Measurements from ENCODE around the gene NBAS. TPM values are rescaled to one million over a fixed set of nuclear protein-coding genes. Genes with fewer than 3 reads are reported as not detected.

Gene NBAS
- total RNA-seq, 4 donors from 2014 or later, result 22.8 to 32.0 (median 23.7) TPM

DNA sequence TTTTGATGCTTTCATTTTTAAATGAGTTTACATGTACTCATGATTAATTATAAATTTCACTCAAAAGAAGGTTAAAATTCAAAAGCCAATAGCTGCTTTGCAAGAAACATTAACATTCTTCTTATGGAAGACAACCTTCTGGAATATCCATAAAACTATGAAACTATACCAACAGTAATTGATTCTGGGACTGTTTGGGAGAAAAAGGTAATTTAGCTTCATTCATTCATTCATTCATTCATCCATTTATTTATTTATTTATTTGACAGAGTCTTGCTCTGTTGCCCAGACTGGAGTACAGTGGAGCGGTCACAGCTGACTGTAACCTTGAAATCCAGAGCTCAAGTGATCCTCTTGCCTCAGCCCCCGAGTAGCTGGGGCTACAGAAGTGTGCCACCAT is 110.3 kb downstream of the NBAS start:
- no peak for DNase-seq
- Histone ChIP-seq H3K4me3 (no peak overlapping the region), H3K4me1 (no peaks in the 10 kb centered on the region), H3K36me3 (peaks cover 0 to 36% (median 0%) of the 10 kb centered on the region in 3 donors), H3K27ac (no peak overlapping the region), H3K9me3 (no peaks in the 10 kb centered on the region), H3K27me3 (no peaks in the 10 kb centered on the region)
- TF ChIP-seq POLR2A (IDR thresholded peaks at IDR 0.05), result no peak
- no peak for TF ChIP-seq CTCF (IDR thresholded peaks at IDR 0.05)
- WGBS, 2 donors, result 94 to 96% methylated on average over 2 of the region's 2 CpGs
- intact Hi-C loops (cut with DNase I), result no loop called here

DNA sequence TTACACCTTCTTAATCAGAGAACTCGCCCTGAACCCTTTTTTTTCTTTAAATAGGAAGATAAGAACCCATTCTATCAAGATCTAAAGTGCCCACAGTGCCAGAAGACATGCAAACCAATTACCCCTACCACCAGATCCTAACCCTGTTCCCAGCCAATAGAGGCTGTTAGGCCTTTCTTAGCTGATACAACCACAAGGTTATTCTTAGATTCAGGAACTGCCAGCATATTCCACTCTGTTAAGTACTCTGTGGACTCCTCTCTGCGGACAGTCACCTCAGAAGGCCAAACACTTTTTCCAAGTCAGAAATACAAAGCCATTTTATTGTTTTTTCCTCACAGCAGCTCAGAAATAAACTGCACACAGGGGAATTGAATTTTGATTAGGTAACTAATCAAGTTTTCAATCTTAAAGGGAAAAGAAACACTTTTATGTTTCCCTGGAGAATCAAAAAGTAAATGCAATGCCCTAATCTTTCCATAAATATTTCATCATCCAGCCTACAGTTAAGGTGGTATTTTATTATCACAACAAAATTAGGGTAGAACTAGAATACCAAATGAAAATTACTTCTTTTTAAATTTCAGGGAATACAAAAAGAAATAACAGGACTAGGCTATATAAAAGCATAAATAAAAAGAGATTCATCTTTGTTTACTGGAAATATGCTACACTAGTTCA is 111.4 kb downstream of the NBAS start:
- no peak for DNase-seq
- no peaks in the 10 kb centered on the region for H3K4me1 ChIP-seq
- 59 to 73% methylated on average over 2 of the region's 2 CpGs for WGBS, 2 donors
- no peak overlapping the region for H3K27ac ChIP-seq
- intact Hi-C loops (cut with DNase I), result no loop called here
- peaks cover 0 to 36% (median 0%) of the 10 kb centered on the region in 3 donors for H3K36me3 ChIP-seq
- no peak overlapping the region for H3K4me3 ChIP-seq
- H3K27me3 ChIP-seq, result no peaks in the 10 kb centered on the region
- no peak for TF ChIP-seq POLR2A (IDR thresholded peaks at IDR 0.05)
- no peaks in the 10 kb centered on the region for H3K9me3 ChIP-seq

DNA sequence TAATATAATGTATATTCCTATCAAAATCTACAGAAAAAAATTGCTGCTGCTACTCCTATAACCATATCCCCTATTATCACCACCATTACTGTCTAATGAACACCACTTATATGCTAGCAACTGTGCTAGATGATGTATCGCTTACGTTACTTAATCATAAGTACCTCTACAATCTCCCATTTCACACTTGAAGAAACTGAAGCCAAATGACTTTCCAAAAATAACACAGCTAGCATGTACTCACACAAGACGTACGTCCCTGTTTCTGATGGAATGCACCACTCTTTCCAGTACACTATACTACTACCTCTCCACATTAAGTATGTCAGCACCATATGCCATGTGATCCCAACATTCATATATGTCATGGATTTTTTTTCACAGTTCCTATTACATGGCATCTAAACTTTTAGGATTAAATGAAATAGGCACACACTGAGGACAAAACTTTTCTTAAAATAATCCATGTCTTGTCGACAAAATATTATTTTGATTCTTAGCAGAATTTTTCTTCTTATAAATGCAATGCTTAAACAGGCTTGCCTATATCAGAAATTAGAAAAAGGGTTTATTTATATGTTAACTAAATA is 112.8 kb downstream of the NBAS start:
- TF ChIP-seq CTCF (IDR thresholded peaks at IDR 0.05) (no peak), POLR2A (IDR thresholded peaks at IDR 0.05) (no peak)
- H3K4me3 ChIP-seq, result no peak overlapping the region
- no peak for DNase-seq
- WGBS, 2 donors, result 86 to 91% methylated on average over 5 of the region's 5 CpGs
- no peaks in the 10 kb centered on the region for H3K4me1 ChIP-seq
- no peaks in the 10 kb centered on the region for H3K9me3 ChIP-seq
- peaks cover 0 to 24% (median 0%) of the 10 kb centered on the region in 3 donors for H3K36me3 ChIP-seq
- H3K27me3 ChIP-seq, result no peaks in the 10 kb centered on the region
- H3K27ac ChIP-seq, result no peak overlapping the region
- intact Hi-C loops (cut with DNase I), result no loop called here

GRCh38 chr2:15447381-15447780 is 113.8 kb downstream of the NBAS start:
- intact Hi-C loops (cut with DNase I), result no loop called here
- H3K27me3 ChIP-seq, result no peaks in the 10 kb centered on the region

DNA sequence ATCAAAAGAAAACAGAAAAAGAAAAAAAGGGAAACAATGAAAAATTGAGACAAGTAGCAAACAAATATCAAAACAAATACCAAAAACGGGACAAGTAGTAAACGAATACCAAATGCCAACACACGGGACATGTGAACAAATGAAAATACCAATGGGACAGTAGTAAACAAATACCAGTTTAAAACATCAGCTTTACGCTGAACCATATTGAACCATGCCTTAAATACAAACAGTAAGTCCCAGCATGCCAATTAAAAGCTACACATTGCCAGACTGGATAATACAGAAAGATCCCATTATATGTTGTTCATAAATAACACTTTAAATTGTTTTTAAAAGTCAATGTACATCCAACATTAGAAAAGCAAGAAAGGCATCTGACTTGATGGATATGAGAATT is 114.2 kb downstream of the NBAS start:
- Histone ChIP-seq H3K9me3 (no peaks in the 10 kb centered on the region), H3K27ac (no peak overlapping the region), H3K36me3 (peaks cover 0 to 15% (median 0%) of the 10 kb centered on the region in 3 donors), H3K4me1 (no peaks in the 10 kb centered on the region), H3K4me3 (no peak overlapping the region), H3K27me3 (no peaks in the 10 kb centered on the region)
- TF ChIP-seq CTCF (IDR thresholded peaks at IDR 0.05) (no peak), POLR2A (IDR thresholded peaks at IDR 0.05) (no peak)
- DNase-seq, result no peak
- intact Hi-C loops (cut with DNase I), result no loop called here
- WGBS, 2 donors, result 87 to 89% methylated on average over 4 of the region's 4 CpGs

More at GRCh38 chr2:15447381-15447780, 113.8 kb downstream of the NBAS start:
- Histone ChIP-seq H3K36me3 (peaks cover 0 to 15% (median 0%) of the 10 kb centered on the region in 3 donors), H3K27ac (no peak overlapping the region), H3K4me3 (no peak overlapping the region), H3K9me3 (no peaks in the 10 kb centered on the region), H3K4me1 (no peaks in the 10 kb centered on the region)
- no peak for DNase-seq
- TF ChIP-seq POLR2A (IDR thresholded peaks at IDR 0.05) (no peak), CTCF (IDR thresholded peaks at IDR 0.05) (no peak)
- 94 to 96% methylated on average over 2 of the region's 2 CpGs for WGBS, 2 donors

All from esophagus squamous epithelium (tissue), 5 donors.